Fibroblast of lung (primary cell): ENCODE measurements around the gene TTC21B. TPM values are rescaled to one million over a fixed set of nuclear protein-coding genes. Genes with fewer than 3 reads are reported as not detected.

Experiments used
- DNase-seq, 2 donors: peaks; one replicate each; pipeline versions ENCODE4 v3.0.0 to v3.0.0-alpha.2; 2010; ENCODE audit warnings: low read depth in 2 of 2
- H2AFZ ChIP-seq: 2 replicates; pipeline ENCODE4 v1.5.1; 2012; ENCODE audit warnings: low read length, control low read depth, inconsistent platforms
- H3K27ac ChIP-seq: 2 replicates; pipeline ENCODE4 v1.5.1; 2011; ENCODE audit warnings: low read length, control low read depth; ENCODE audit not compliant: insufficient read depth
- H3K27me3 ChIP-seq: 2 replicates; pipeline ENCODE4 v1.5.1; 2011; ENCODE audit warnings: mild to moderate bottlenecking, low read length; ENCODE audit not compliant: control insufficient read depth, insufficient read depth
- H3K36me3 ChIP-seq: 2 replicates; pipeline ENCODE4 v1.5.1; 2011; ENCODE audit warnings: low read length; ENCODE audit not compliant: control insufficient read depth, insufficient read depth
- H3K4me1 ChIP-seq: 2 replicates; pipeline ENCODE4 v1.5.1; 2011; ENCODE audit warnings: low read length; ENCODE audit not compliant: control insufficient read depth, insufficient read depth; ENCODE audit errors: extremely low read depth
- H3K4me2 ChIP-seq: 2 replicates; pipeline ENCODE4 v1.5.1; 2011; ENCODE audit warnings: low read length, control low read depth; ENCODE audit not compliant: insufficient read depth; ENCODE audit errors: extremely low read depth
- H3K4me3 ChIP-seq, 4 experiments: fragments of 200-600 bp in 1 of 4; sonication (generic) in 1 of 4; replicated peaks in 1 of 4; 2 replicates each; pipeline ENCODE4 v1.5.1; 2011 to 2016; ENCODE audit warnings: low read length in 4 of 4, low read depth in 3 of 4, mild to moderate bottlenecking in 3 of 4, control low read depth in 2 of 4, inconsistent platforms in 1 of 4, mixed read lengths in 1 of 4; ENCODE audit not compliant: insufficient read depth in 1 of 4; ENCODE audit errors: control extremely low read depth in 1 of 4
- H3K79me2 ChIP-seq: 2 replicates; pipeline ENCODE4 v1.5.1; 2012; ENCODE audit warnings: mild to moderate bottlenecking, low read length, inconsistent platforms; ENCODE audit not compliant: control insufficient read depth, insufficient read depth
- H3K9ac ChIP-seq: 2 replicates; pipeline ENCODE4 v1.5.1; 2011; ENCODE audit warnings: mild to moderate bottlenecking, low read length, control low read depth; ENCODE audit not compliant: insufficient read depth
- H3K9me3 ChIP-seq: 2 replicates; pipeline ENCODE4 v1.5.1; 2012; ENCODE audit warnings: low read depth, low read length; ENCODE audit not compliant: control insufficient read depth, insufficient read depth
- H4K20me1 ChIP-seq: 2 replicates; pipeline ENCODE4 v1.5.1; 2011; ENCODE audit warnings: low read length; ENCODE audit not compliant: control insufficient read depth, insufficient read depth; ENCODE audit errors: extremely low read depth
- EZH2 ChIP-seq: IDR thresholded peaks from 2 replicates; pipeline ENCODE4 v1.5.1; 2012; ENCODE audit warnings: low read length, control low read depth, mild to moderate bottlenecking; ENCODE audit errors: missing control alignments
- polyA plus RNA-seq, 2 donors: library from polyadenylated mRNA; depleted of rRNA in 1 of 2; stranded (reverse) in 1 of 2; unstranded in 1 of 2; fragments of >200 nt; gene quantifications; 2 replicates each; pipeline ENCODE4 v1.2.1, GENCODE V29; 2011 to 2012; ENCODE audit warnings: missing spikeins in 1 of 2
- total RNA-seq: library from RNA; depleted of rRNA; stranded (reverse); fragments of >200 nt; gene quantifications from 2 replicates; pipeline ENCODE4 v1.2.1, GENCODE V29; 2014
- TF ChIP-seq, protein P1 (sequence below), 2 donors: IDR thresholded peaks in 1 of 2; conservative IDR thresholded peaks in 1 of 2; 1 replicate in 1 of 2; 2 replicates in 1 of 2; pipeline ENCODE4 v1.5.1; 2011 to 2012; ENCODE audit warnings: low read length in 2 of 2, control low read depth in 1 of 2, inconsistent platforms in 1 of 2, low read depth in 1 of 2, mild to moderate bottlenecking in 1 of 2

TTC21B gene
- total and polyA plus RNA-seq, 2 donors (not counting 1 experiment from before 2014, with no cell fraction given), result 6.3 to 28.6 TPM

- H3K27me3 ChIP-seq, result no peaks in the 10 kb centered on the region
- no peak for DNase-seq
Measured at GRCh38 chr2:165893556-165893955, 60.0 kb downstream of the TTC21B start.

GRCh38 chr2:165892526-165892925 is 61.0 kb downstream of the TTC21B start:
- Histone ChIP-seq H4K20me1 (no peaks in the 10 kb centered on the region), H3K9ac (no peak overlapping the region), H3K79me2 (no peaks in the 10 kb centered on the region), H3K27me3 (no peaks in the 10 kb centered on the region), H3K4me1 (no peaks in the 10 kb centered on the region), H3K9me3 (no peaks in the 10 kb centered on the region), H2AFZ (no peak overlapping the region), H3K27ac (no peak overlapping the region), H3K4me3 (no peak overlapping the region), H3K4me2 (no peak overlapping the region), H3K36me3 (peaks cover under 1% of the 10 kb centered on the region)
- TF ChIP-seq EZH2, result no peak
- TF ChIP-seq, protein P1, sequence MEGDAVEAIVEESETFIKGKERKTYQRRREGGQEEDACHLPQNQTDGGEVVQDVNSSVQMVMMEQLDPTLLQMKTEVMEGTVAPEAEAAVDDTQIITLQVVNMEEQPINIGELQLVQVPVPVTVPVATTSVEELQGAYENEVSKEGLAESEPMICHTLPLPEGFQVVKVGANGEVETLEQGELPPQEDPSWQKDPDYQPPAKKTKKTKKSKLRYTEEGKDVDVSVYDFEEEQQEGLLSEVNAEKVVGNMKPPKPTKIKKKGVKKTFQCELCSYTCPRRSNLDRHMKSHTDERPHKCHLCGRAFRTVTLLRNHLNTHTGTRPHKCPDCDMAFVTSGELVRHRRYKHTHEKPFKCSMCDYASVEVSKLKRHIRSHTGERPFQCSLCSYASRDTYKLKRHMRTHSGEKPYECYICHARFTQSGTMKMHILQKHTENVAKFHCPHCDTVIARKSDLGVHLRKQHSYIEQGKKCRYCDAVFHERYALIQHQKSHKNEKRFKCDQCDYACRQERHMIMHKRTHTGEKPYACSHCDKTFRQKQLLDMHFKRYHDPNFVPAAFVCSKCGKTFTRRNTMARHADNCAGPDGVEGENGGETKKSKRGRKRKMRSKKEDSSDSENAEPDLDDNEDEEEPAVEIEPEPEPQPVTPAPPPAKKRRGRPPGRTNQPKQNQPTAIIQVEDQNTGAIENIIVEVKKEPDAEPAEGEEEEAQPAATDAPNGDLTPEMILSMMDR (conservative IDR thresholded peaks at IDR 0.05 in 1 of 2, IDR thresholded peaks at IDR 0.05 in 1 of 2; ENCODE audit: low read depth in 1 of 2, low read length in 2 of 2), result no peak
- peak in 1 of 2 donors; percentile 28 for DNase-seq

More at GRCh38 chr2:165893556-165893955, 60.0 kb downstream of the TTC21B start:
- no peak overlapping the region for H2AFZ ChIP-seq
- H4K20me1 ChIP-seq, result no peaks in the 10 kb centered on the region
- H3K9ac ChIP-seq, result no peak overlapping the region
- H3K9me3 ChIP-seq, result no peaks in the 10 kb centered on the region
- no peak overlapping the region for H3K27ac ChIP-seq
- H3K79me2 ChIP-seq, result no peaks in the 10 kb centered on the region
- no peak overlapping the region for H3K4me3 ChIP-seq
- H3K36me3 ChIP-seq, result peaks cover 2% of the 10 kb centered on the region
- no peak overlapping the region for H3K4me2 ChIP-seq
- no peak for TF ChIP-seq EZH2
- TF ChIP-seq, protein P1 (conservative IDR thresholded peaks at IDR 0.05 in 1 of 2, IDR thresholded peaks at IDR 0.05 in 1 of 2; ENCODE audit: low read depth in 1 of 2, low read length in 2 of 2), result no peak
- no peaks in the 10 kb centered on the region for H3K4me1 ChIP-seq

GRCh38 chr2:165891943-165892342 is 61.6 kb downstream of the TTC21B start:
- no peak overlapping the region for H2AFZ ChIP-seq
- DNase-seq, result peak in 1 of 2 donors; percentile 38
- H3K27ac ChIP-seq, result no peak overlapping the region
- H4K20me1 ChIP-seq, result no peaks in the 10 kb centered on the region
- TF ChIP-seq, protein P1 (conservative IDR thresholded peaks at IDR 0.05 in 1 of 2, IDR thresholded peaks at IDR 0.05 in 1 of 2; ENCODE audit: low read depth in 1 of 2, low read length in 2 of 2), result no peak
- no peak for TF ChIP-seq EZH2
- no peaks in the 10 kb centered on the region for H3K9me3 ChIP-seq
- H3K36me3 ChIP-seq, result no peaks in the 10 kb centered on the region
- no peaks in the 10 kb centered on the region for H3K27me3 ChIP-seq
- no peak overlapping the region for H3K4me3 ChIP-seq
- no peaks in the 10 kb centered on the region for H3K79me2 ChIP-seq
- no peaks in the 10 kb centered on the region for H3K4me1 ChIP-seq
- no peak overlapping the region for H3K9ac ChIP-seq
- H3K4me2 ChIP-seq, result no peak overlapping the region
